ENCODE data around the gene WNT3A. TPM values are rescaled to one million over a fixed set of nuclear protein-coding genes. Genes with fewer than 3 reads are reported as not detected.
"Not testable (repeated sequence)": the region's sequence is repeated elsewhere in the genome, so short reads cannot be mapped to it uniquely, and the experiment has no call there.

WNT3A gene
- total RNA-seq, 2 donors from 2014 or later: not detected

- Histone ChIP-seq H3K36me3 (no peaks in the 10 kb centered on the region), H3K4me3 (no peak overlapping the region), H3K27ac (no peak overlapping the region), H3K9me3 (no peaks in the 10 kb centered on the region), H3K27me3 (no peaks in the 10 kb centered on the region), H3K4me1 (no peaks in the 10 kb centered on the region)
- TF ChIP-seq CTCF (IDR thresholded peaks at IDR 0.05): no peak
- DNase-seq (ENCODE audit: low spot score): no peak
Measured at GRCh38 chr1:228018125-228018398, 11.3 kb downstream of the WNT3A start.

GRCh38 chr1:228018961-228019721, 12.3 kb downstream of the WNT3A start:
- Histone ChIP-seq H3K4me1 (no peaks in the 10 kb centered on the region), H3K9me3 (no peaks in the 10 kb centered on the region), H3K4me3 (no peak overlapping the region), H3K36me3 (no peaks in the 10 kb centered on the region), H3K27ac (no peak overlapping the region), H3K27me3 (no peaks in the 10 kb centered on the region)
- no peak for TF ChIP-seq CTCF (IDR thresholded peaks at IDR 0.05)
- DNase-seq (ENCODE audit: low spot score): no peak

GRCh38 chr1:228019722-228020083, 12.9 kb downstream of the WNT3A start:
- not testable (repeated sequence) for DNase-seq (ENCODE audit: low spot score); H3K27me3 ChIP-seq; H3K27ac ChIP-seq; H3K9me3 ChIP-seq; H3K4me1 ChIP-seq; H3K36me3 ChIP-seq; H3K4me3 ChIP-seq

- no peak for DNase-seq (ENCODE audit: low spot score)
- TF ChIP-seq CTCF (IDR thresholded peaks at IDR 0.05): no peak
- peaks cover 0 to 15% of the 10 kb centered on the region in 2 donors for H3K9me3 ChIP-seq
- no peaks in the 10 kb centered on the region for H3K36me3 ChIP-seq
- H3K27ac ChIP-seq: no peak overlapping the region
- H3K4me3 ChIP-seq: no peak overlapping the region
- H3K27me3 ChIP-seq: no peaks in the 10 kb centered on the region
- H3K4me1 ChIP-seq: no peaks in the 10 kb centered on the region
Measured at GRCh38 chr1:228020686-228021354, 14.0 kb downstream of the WNT3A start.

GRCh38 chr1:228021355-228022030, 14.7 kb downstream of the WNT3A start:
- H3K27ac ChIP-seq: no peak overlapping the region
- no peak for DNase-seq (ENCODE audit: low spot score)
- no peaks in the 10 kb centered on the region for H3K36me3 ChIP-seq
- H3K27me3 ChIP-seq: no peaks in the 10 kb centered on the region
- no peaks in the 10 kb centered on the region for H3K4me1 ChIP-seq
- no peak overlapping the region for H3K4me3 ChIP-seq
- peaks cover 0 to 15% of the 10 kb centered on the region in 2 donors for H3K9me3 ChIP-seq
- no peak for TF ChIP-seq CTCF (IDR thresholded peaks at IDR 0.05)

GRCh38 chr1:228022571-228023293, 15.9 kb downstream of the WNT3A start:
- Histone ChIP-seq H3K36me3 (no peaks in the 10 kb centered on the region), H3K4me3 (no peak overlapping the region), H3K27ac (no peak overlapping the region), H3K4me1 (no peaks in the 10 kb centered on the region), H3K27me3 (no peaks in the 10 kb centered on the region), H3K9me3 (peaks cover 0 to 15% of the 10 kb centered on the region in 2 donors)
- no peak for TF ChIP-seq CTCF (IDR thresholded peaks at IDR 0.05)
- no peak for DNase-seq (ENCODE audit: low spot score)

Measured in right atrium auricular region (tissue), 2 donors.